Fibroblast of lung (primary cell): ENCODE results near the gene MORN1. TPM values are rescaled to one million over a fixed set of nuclear protein-coding genes. Genes with fewer than 3 reads are reported as not detected.

Source experiments
- DNase-seq, 2 donors: peaks; one replicate each; pipeline versions ENCODE4 v3.0.0 to v3.0.0-alpha.2; 2010; ENCODE audit warnings: low read depth in 2 of 2
- H2AFZ ChIP-seq: 2 replicates; pipeline ENCODE4 v1.5.1; 2012; ENCODE audit warnings: low read length, control low read depth, inconsistent platforms
- H3K27ac ChIP-seq: 2 replicates; pipeline ENCODE4 v1.5.1; 2011; ENCODE audit warnings: low read length, control low read depth; ENCODE audit not compliant: insufficient read depth
- H3K27me3 ChIP-seq: 2 replicates; pipeline ENCODE4 v1.5.1; 2011; ENCODE audit warnings: mild to moderate bottlenecking, low read length; ENCODE audit not compliant: control insufficient read depth, insufficient read depth
- H3K36me3 ChIP-seq: 2 replicates; pipeline ENCODE4 v1.5.1; 2011; ENCODE audit warnings: low read length; ENCODE audit not compliant: control insufficient read depth, insufficient read depth
- H3K4me1 ChIP-seq: 2 replicates; pipeline ENCODE4 v1.5.1; 2011; ENCODE audit warnings: low read length; ENCODE audit not compliant: control insufficient read depth, insufficient read depth; ENCODE audit errors: extremely low read depth
- H3K4me2 ChIP-seq: 2 replicates; pipeline ENCODE4 v1.5.1; 2011; ENCODE audit warnings: low read length, control low read depth; ENCODE audit not compliant: insufficient read depth; ENCODE audit errors: extremely low read depth
- H3K4me3 ChIP-seq, 4 experiments: fragments of 200-600 bp in 1 of 4; sonication (generic) in 1 of 4; replicated peaks in 1 of 4; 2 replicates each; pipeline ENCODE4 v1.5.1; 2011 to 2016; ENCODE audit warnings: low read length in 4 of 4, low read depth in 3 of 4, mild to moderate bottlenecking in 3 of 4, control low read depth in 2 of 4, inconsistent platforms in 1 of 4, mixed read lengths in 1 of 4; ENCODE audit not compliant: insufficient read depth in 1 of 4; ENCODE audit errors: control extremely low read depth in 1 of 4
- H3K79me2 ChIP-seq: 2 replicates; pipeline ENCODE4 v1.5.1; 2012; ENCODE audit warnings: mild to moderate bottlenecking, low read length, inconsistent platforms; ENCODE audit not compliant: control insufficient read depth, insufficient read depth
- H3K9ac ChIP-seq: 2 replicates; pipeline ENCODE4 v1.5.1; 2011; ENCODE audit warnings: mild to moderate bottlenecking, low read length, control low read depth; ENCODE audit not compliant: insufficient read depth
- H3K9me3 ChIP-seq: 2 replicates; pipeline ENCODE4 v1.5.1; 2012; ENCODE audit warnings: low read depth, low read length; ENCODE audit not compliant: control insufficient read depth, insufficient read depth
- H4K20me1 ChIP-seq: 2 replicates; pipeline ENCODE4 v1.5.1; 2011; ENCODE audit warnings: low read length; ENCODE audit not compliant: control insufficient read depth, insufficient read depth; ENCODE audit errors: extremely low read depth
- EZH2 ChIP-seq: IDR thresholded peaks from 2 replicates; pipeline ENCODE4 v1.5.1; 2012; ENCODE audit warnings: low read length, control low read depth, mild to moderate bottlenecking; ENCODE audit errors: missing control alignments
- polyA plus RNA-seq, 2 donors: library from polyadenylated mRNA; depleted of rRNA in 1 of 2; stranded (reverse) in 1 of 2; unstranded in 1 of 2; fragments of >200 nt; gene quantifications; 2 replicates each; pipeline ENCODE4 v1.2.1, GENCODE V29; 2011 to 2012; ENCODE audit warnings: missing spikeins in 1 of 2
- total RNA-seq: library from RNA; depleted of rRNA; stranded (reverse); fragments of >200 nt; gene quantifications from 2 replicates; pipeline ENCODE4 v1.2.1, GENCODE V29; 2014
- TF ChIP-seq, protein P1 (sequence below), 2 donors: IDR thresholded peaks in 1 of 2; conservative IDR thresholded peaks in 1 of 2; 1 replicate in 1 of 2; 2 replicates in 1 of 2; pipeline ENCODE4 v1.5.1; 2011 to 2012; ENCODE audit warnings: low read length in 2 of 2, control low read depth in 1 of 2, inconsistent platforms in 1 of 2, low read depth in 1 of 2, mild to moderate bottlenecking in 1 of 2

Gene MORN1
- total and polyA plus RNA-seq, 2 donors (not counting 1 experiment from before 2014, with no cell fraction given): 3.5 to 10.6 TPM

DNA sequence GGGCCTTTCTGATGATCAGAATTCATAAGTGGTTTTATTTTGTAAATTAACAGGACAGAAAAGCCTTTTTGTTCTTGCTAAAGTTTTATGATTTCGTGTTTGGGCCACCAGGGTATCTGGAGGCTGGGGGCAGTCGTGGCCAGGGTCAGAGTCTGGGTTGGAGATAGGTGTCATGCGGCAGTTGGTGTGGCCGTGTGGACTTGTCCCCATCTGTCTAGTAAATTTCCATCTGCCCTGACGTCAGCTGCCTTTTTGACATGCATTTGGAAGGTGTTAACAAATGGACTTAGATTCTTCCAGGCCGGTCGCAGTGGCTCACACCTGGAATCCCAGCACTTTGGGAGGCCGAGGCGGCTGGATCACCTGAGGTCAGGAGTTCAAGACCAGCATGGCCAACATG lies 106.4 kb downstream of the MORN1 start:
- Histone ChIP-seq H3K4me1 (peaks cover 7% of the 10 kb centered on the region), H4K20me1 (no peaks in the 10 kb centered on the region), H3K4me2 (no peak overlapping the region), H3K9me3 (no peaks in the 10 kb centered on the region), H3K79me2 (peaks cover 66% of the 10 kb centered on the region), H3K9ac (no peak overlapping the region), H2AFZ (no peak overlapping the region), H3K36me3 (no peaks in the 10 kb centered on the region), H3K27ac (no peak overlapping the region), H3K4me3 (no peak overlapping the region), H3K27me3 (no peaks in the 10 kb centered on the region)
- DNase-seq: no peak
- TF ChIP-seq, protein P1, sequence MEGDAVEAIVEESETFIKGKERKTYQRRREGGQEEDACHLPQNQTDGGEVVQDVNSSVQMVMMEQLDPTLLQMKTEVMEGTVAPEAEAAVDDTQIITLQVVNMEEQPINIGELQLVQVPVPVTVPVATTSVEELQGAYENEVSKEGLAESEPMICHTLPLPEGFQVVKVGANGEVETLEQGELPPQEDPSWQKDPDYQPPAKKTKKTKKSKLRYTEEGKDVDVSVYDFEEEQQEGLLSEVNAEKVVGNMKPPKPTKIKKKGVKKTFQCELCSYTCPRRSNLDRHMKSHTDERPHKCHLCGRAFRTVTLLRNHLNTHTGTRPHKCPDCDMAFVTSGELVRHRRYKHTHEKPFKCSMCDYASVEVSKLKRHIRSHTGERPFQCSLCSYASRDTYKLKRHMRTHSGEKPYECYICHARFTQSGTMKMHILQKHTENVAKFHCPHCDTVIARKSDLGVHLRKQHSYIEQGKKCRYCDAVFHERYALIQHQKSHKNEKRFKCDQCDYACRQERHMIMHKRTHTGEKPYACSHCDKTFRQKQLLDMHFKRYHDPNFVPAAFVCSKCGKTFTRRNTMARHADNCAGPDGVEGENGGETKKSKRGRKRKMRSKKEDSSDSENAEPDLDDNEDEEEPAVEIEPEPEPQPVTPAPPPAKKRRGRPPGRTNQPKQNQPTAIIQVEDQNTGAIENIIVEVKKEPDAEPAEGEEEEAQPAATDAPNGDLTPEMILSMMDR (conservative IDR thresholded peaks at IDR 0.05 in 1 of 2, IDR thresholded peaks at IDR 0.05 in 1 of 2; ENCODE audit: low read depth in 1 of 2, low read length in 2 of 2): no peak
- TF ChIP-seq EZH2: no peak

GRCh38 chr1:2283991-2284895 lies 107.1 kb downstream of the MORN1 start:
- Histone ChIP-seq H3K9ac (no peak overlapping the region), H3K4me2 (no peak overlapping the region), H3K4me1 (peaks cover 6% of the 10 kb centered on the region), H2AFZ (no peak overlapping the region), H3K4me3 (no peak overlapping the region), H3K79me2 (peaks cover 65% of the 10 kb centered on the region), H3K36me3 (no peaks in the 10 kb centered on the region), H3K27me3 (no peaks in the 10 kb centered on the region), H4K20me1 (no peaks in the 10 kb centered on the region), H3K9me3 (no peaks in the 10 kb centered on the region), H3K27ac (peak overlapping the region; percentile 34)
- no peak for DNase-seq
- no peak for TF ChIP-seq EZH2
- TF ChIP-seq, protein P1 (conservative IDR thresholded peaks at IDR 0.05 in 1 of 2, IDR thresholded peaks at IDR 0.05 in 1 of 2; ENCODE audit: low read depth in 1 of 2, low read length in 2 of 2): no peak

DNA sequence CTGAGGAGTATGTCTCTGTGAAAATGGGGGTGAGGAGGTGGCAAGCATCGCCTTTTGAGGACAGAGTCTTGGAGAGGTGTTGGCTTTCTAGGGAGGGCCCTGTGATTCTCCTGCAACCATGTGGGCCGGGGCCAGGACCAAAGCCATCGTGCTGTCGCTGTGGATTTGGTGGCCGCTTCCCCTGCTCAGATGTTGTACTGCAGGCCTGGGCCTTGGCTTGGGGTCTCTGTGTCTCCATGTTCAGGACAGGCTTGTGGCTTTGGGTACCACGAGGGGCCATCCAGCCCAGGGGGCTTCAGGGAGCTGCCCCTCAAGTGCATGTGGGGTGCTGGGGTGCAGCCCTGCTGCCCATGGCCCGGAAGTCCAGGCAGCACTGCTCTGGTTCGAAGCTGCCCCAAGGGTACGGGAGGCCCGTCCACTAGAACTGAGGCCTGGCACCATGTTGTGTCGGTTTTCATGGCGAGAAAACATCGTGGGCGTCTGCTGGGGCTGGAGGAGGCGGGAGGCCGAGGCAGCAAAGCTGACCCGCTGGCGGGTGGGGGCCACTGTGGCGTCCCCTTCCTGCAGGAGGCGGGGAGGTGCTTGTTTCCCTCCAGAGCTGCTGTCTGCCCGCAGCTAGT lies 107.9 kb downstream of the MORN1 start:
- H3K9ac ChIP-seq: no peak overlapping the region
- no peaks in the 10 kb centered on the region for H3K9me3 ChIP-seq
- no peak overlapping the region for H3K4me3 ChIP-seq
- H3K4me1 ChIP-seq: peaks cover 10% of the 10 kb centered on the region
- no peak for TF ChIP-seq EZH2
- TF ChIP-seq, protein P1 (conservative IDR thresholded peaks at IDR 0.05 in 1 of 2, IDR thresholded peaks at IDR 0.05 in 1 of 2; ENCODE audit: low read depth in 1 of 2, low read length in 2 of 2): no peak
- H3K79me2 ChIP-seq: peaks cover 65% of the 10 kb centered on the region
- H3K36me3 ChIP-seq: no peaks in the 10 kb centered on the region
- H3K27ac ChIP-seq: no peak overlapping the region
- H3K27me3 ChIP-seq: no peaks in the 10 kb centered on the region
- DNase-seq: no peak
- H2AFZ ChIP-seq: no peak overlapping the region
- no peak overlapping the region for H3K4me2 ChIP-seq
- no peaks in the 10 kb centered on the region for H4K20me1 ChIP-seq
